Gastroesophageal sphincter (tissue), 3 donors: ENCODE data around the gene COL20A1.

Experiments used
- CTCF ChIP-seq, 4 experiments: fragments of 200-600 bp in 2 of 4; fragments of 450-650 bp in 2 of 4; sonication (generic) in 1 of 4; IDR thresholded peaks; one replicate each; pipeline ENCODE4 v1.5.1; 2017 to 2019; ENCODE audit warnings: antibody characterized with exemption in 4 of 4, mild to moderate bottlenecking in 2 of 4, moderate library complexity in 2 of 4
- POLR2A ChIP-seq, 2 donors: fragments of 450-650 bp; IDR thresholded peaks; one replicate each; pipeline ENCODE4 v1.6.1; 2017; ENCODE audit warnings: antibody characterized with exemption in 2 of 2, mild to moderate bottlenecking in 2 of 2, moderate library complexity in 1 of 2

GRCh38 chr20:63312273-63312672 is 19.3 kb downstream of the COL20A1 start:
- TF ChIP-seq POLR2A (IDR thresholded peaks at IDR 0.05) (no peak), CTCF (IDR thresholded peaks at IDR 0.05) (no peak)
